ENCODE data around the gene ENPEP. TPM values are rescaled to one million over a fixed set of nuclear protein-coding genes. Genes with fewer than 3 reads are reported as not detected.
"Not testable (repeated sequence)": the region's sequence is repeated elsewhere in the genome, so short reads cannot be mapped to it uniquely, and the experiment has no call there.

The ENPEP gene
- total and polyA plus RNA-seq, 2 of the 13 experiments (the other 11 are each of a cell fraction or from before 2014, with no cell fraction given), result not detected

GRCh38 chr4:110553197-110553596 is 77.2 kb downstream of the ENPEP start (continued):
- TF ChIP-seq ZXDC (CRISPR knock-in tag; IDR thresholded peaks at IDR 0.05) (no peak), ZNF749 (CRISPR knock-in tag; IDR thresholded peaks at IDR 0.05; ENCODE audit: borderline replicate concordance) (no peak), NAIF1 (CRISPR knock-in tag; IDR thresholded peaks at IDR 0.05; ENCODE audit: borderline replicate concordance) (no peak), SCMH1 (CRISPR knock-in tag; IDR thresholded peaks at IDR 0.05; ENCODE audit: borderline replicate concordance) (no peak)

- in situ Hi-C loops (cut with HindIII; ENCODE audit: extremely low pct_ligation_motif_present, low pct_unique_long_range_greater_than_20kb), result no loop called here
- FAIRE-seq, result no peak
- 21% methylated on average over 6 of the region's 6 CpGs for WGBS (ENCODE audit: low lambda C conversion rate)
Measured at GRCh38 chr4:110567214-110567613, 91.3 kb downstream of the ENPEP start.

GRCh38 chr4:110576696-110577095 is 100.7 kb downstream of the ENPEP start:
- ATAC-seq; BruUV-seq (replicated peaks); H3K36me3 ChIP-seq (replicated peaks in 1 of 2; ENCODE audit: control insufficient read depth in 1 of 2, insufficient read depth in 2 of 2, low read length in 2 of 2); intact Hi-C loops (cut with micrococcal nuclease; ENCODE audit: unreplicated experiment); H3K4me1 ChIP-seq (ENCODE audit: insufficient read depth, low read length); H3K27me3 ChIP-seq (ENCODE audit: control insufficient read depth in 1 of 2, insufficient read depth in 2 of 2, low read length in 2 of 2); H2AFZ ChIP-seq (ENCODE audit: low read length); H4K20me1 ChIP-seq (ENCODE audit: insufficient read depth, low read length); H3K9ac ChIP-seq (ENCODE audit: insufficient read depth, low read depth, low read length); H3K4me2 ChIP-seq (ENCODE audit: low read depth, low read length); CTCF ChIA-PET (ENCODE audit: low intra/inter-chr PET ratio, low total read pairs); POLR2A ChIA-PET; FAIRE-seq; H3K27ac ChIP-seq (ENCODE audit: extremely low read length, insufficient read depth, low read length); H3K9me3 ChIP-seq (ENCODE audit: low read length); H3K4me3 ChIP-seq (replicated peaks in 1 of 3; ENCODE audit: insufficient read depth in 1 of 3, low read depth in 2 of 3, low read length in 3 of 3); in situ Hi-C loops (cut with HindIII; ENCODE audit: extremely low pct_ligation_motif_present, low pct_unique_long_range_greater_than_20kb); H3K79me2 ChIP-seq (ENCODE audit: insufficient read depth, low read length); DNase-seq (ENCODE audit: low spot score): not testable (repeated sequence)
- 25% methylated on average over 2 of the region's 2 CpGs for WGBS (ENCODE audit: low lambda C conversion rate)

More at GRCh38 chr4:110567214-110567613, 91.3 kb downstream of the ENPEP start:
- BruUV-seq (replicated peaks), result no TSS peak
- no peaks in the 10 kb centered on the region for H3K36me3 ChIP-seq (replicated peaks in 1 of 2; ENCODE audit: control insufficient read depth in 1 of 2, insufficient read depth in 2 of 2, low read length in 2 of 2)
- no peak overlapping the region for H3K9ac ChIP-seq (ENCODE audit: insufficient read depth, low read depth, low read length)
- DNase-seq (ENCODE audit: low spot score) (no peak), ATAC-seq (no peak)
- intact Hi-C loops (cut with micrococcal nuclease; ENCODE audit: unreplicated experiment), result no loop called here
- no peak overlapping the region for H3K4me3 ChIP-seq (replicated peaks in 1 of 3; ENCODE audit: insufficient read depth in 1 of 3, low read depth in 2 of 3, low read length in 3 of 3)
- ChIA-PET CTCF (ENCODE audit: low intra/inter-chr PET ratio, low total read pairs) (no interaction called here), POLR2A (no interaction called here)
- TF ChIP-seq ZKSCAN5 (CRISPR knock-in tag; IDR thresholded peaks at IDR 0.05) (no peak), ZNF205 (CRISPR knock-in tag; IDR thresholded peaks at IDR 0.05) (no peak), TSC22D2 (CRISPR knock-in tag; IDR thresholded peaks at IDR 0.05; ENCODE audit: borderline replicate concordance) (no peak), ZNF292 (CRISPR knock-in tag; IDR thresholded peaks at IDR 0.05; ENCODE audit: borderline replicate concordance, low read depth) (no peak), THAP7 (CRISPR knock-in tag; IDR thresholded peaks at IDR 0.05) (no peak), SP140L (CRISPR knock-in tag; IDR thresholded peaks at IDR 0.05; ENCODE audit: borderline replicate concordance) (no peak), POLR2AphosphoS2 (IDR thresholded peaks at IDR 0.05; ENCODE audit: low read depth, low read length) (no peak)
- no peak overlapping the region for H3K4me2 ChIP-seq (ENCODE audit: low read depth, low read length)
- H3K79me2 ChIP-seq (ENCODE audit: insufficient read depth, low read length), result no peaks in the 10 kb centered on the region
- H4K20me1 ChIP-seq (ENCODE audit: insufficient read depth, low read length), result no peaks in the 10 kb centered on the region
- no peak overlapping the region for H3K27ac ChIP-seq (ENCODE audit: extremely low read length, insufficient read depth, low read length)
- no peak overlapping the region for H2AFZ ChIP-seq (ENCODE audit: low read length)
- H3K4me1 ChIP-seq (ENCODE audit: insufficient read depth, low read length), result no peaks in the 10 kb centered on the region
- H3K27me3 ChIP-seq (ENCODE audit: control insufficient read depth in 1 of 2, insufficient read depth in 2 of 2, low read length in 2 of 2), result no peaks in the 10 kb centered on the region; a peak in 1 of 5 replicates
- H3K9me3 ChIP-seq (ENCODE audit: low read length), result no peaks in the 10 kb centered on the region

Measured in HepG2 (cell line).